Esophagus mucosa (tissue), 1 donor: Measurements from ENCODE around the gene HNRNPA2B1. TPM values are rescaled to one million over a fixed set of nuclear protein-coding genes. Genes with fewer than 3 reads are reported as not detected.

Experiments
- ATAC-seq: fragments of 200-7000 bp; cut with Tn5 transposase; one replicate; pipeline ENCODE4 v1.9.1; 2020
- total RNA-seq: library from RNA; stranded (reverse); gene quantifications from one replicate; pipeline ENCODE4 v1.2.4, GENCODE V29; 2023
- donor health status: DM: yes; HTN: yes; CAD: no.

HNRNPA2B1 gene
- total RNA-seq, 1 donor from 2014 or later = 231 TPM

DNA sequence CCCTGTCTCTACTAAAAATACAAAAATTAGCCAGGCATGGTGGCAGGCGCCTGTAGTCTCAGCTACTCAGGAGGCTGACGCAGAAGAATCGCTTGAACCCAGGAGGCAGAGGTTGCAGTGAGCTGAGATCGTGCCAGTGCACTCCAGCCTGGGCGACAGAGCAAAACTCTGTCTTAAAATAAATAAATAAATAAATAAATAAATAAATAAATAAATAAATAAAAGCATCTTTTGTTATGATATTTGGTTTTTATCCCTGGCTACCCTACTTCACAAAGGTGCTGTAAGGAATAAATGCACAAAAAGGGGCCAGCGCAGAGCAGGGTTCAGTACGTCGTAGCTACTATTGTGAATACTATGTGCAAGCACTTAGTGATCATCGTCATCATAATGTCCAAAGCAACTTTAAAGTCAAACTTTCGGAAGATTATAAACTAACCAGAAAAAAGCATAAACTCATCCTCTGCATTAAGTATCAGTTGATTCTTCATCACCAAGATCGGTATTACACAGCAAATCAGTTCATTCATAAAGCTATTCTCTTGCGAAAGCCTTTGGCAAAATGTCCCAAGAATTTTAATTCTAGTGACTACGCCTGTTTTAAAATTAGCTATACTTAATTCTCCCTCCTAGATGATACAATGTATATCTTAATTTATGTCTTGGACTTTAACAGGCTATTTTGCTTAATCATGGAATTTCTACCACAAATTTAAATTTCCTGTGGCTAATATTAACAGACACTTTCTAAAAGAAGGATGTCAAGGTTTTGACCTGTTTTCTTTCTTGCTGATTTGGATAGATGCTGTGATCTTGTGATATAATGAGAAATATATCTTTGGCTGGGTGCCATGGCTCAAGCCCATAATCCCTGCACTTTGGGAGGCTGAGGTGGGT, 56.1 kb downstream of the HNRNPA2B1 start:
- ATAC-seq = no peak

DNA sequence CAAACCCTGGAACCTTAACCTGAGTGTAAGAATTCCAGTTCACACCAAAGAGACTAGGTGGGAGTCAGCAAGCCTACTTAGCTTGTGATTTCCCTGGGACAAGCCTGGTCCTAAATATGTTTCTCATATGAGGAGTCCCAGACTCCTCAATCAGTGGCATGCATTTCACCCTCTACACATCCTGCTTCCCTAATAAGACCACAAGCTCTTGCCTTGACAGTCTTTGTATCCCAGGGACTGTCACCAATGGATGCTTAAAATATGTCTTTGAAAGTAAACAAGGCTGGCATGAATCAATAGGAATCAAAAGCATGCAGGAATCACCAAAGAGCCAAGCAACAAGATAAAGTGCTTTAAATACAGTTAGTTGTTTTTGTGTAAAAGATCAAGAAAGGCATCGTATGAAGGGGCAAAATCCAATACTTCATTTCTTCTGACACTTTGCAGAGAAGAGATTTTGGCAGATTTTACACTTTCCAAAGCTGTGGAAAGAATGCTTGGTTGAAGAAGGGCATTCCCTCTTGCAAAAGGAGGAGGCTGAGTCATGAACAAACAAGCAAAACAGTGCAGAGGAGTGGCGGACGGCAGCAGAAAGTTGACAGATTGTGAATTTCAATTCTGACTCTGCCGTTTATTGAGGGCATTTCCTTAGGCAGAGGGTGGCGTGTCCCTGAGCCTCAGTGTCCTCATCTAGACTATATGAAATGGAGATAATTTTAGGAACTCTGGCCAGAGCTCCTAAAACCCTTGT, 57.1 kb downstream of the HNRNPA2B1 start:
- peak; percentile 41 for ATAC-seq

DNA sequence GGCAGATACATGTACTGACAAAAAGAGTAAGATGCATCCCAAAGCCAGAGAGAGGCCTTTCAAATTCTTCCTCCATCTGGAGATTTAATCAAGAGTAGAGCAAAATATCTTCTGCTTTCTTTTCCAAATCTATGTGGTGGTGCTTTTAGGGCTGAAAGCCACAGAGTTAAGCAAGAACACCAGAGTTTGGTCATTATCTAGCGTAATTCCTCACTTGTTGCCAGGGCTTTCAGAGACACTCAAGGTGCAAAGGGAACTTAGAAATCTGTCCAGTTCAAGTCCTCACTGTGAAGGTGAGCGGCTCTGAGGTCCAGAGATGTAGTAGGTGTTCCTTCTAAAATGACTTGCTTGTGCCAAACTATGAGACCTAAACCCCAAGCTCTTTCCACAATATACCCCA, 59.5 kb downstream of the HNRNPA2B1 start:
- no peak for ATAC-seq

DNA sequence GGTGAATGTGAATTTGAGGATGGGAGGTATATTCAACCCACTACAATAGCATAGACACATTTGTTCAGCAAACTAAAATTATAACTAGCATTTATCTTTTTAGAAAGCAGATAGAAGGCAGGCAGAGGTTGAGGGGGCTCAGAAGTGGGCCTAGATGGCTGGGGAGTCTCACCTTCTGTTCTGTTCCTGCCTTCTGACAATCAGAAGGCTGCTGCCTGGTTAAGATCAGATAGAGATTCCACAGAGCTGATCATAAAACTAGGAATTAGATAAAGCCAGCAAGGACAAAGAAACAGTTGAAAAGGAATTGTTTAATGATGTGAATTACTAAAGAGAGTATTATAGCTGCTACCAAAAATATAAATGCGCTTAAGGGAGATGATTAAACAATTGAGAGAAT, 60.2 kb downstream of the HNRNPA2B1 start:
- ATAC-seq = no peak

Other genes with a start within 250 kb of the HNRNPA2B1 start
- gene NFE2L3, start 48.5 kb downstream of the HNRNPA2B1 start, total RNA-seq = 1.8 TPM
- gene CBX3, start 999 bp upstream of the HNRNPA2B1 start, total RNA-seq = 61.4 TPM
- gene SNX10, start 91.1 kb upstream of the HNRNPA2B1 start, total RNA-seq = 2.1 TPM